ENCODE data around the gene USP13.

USP13 gene

GRCh38 chr3:179695672-179696313, 43.0 kb downstream of the USP13 start:
- no peak for DNase-seq
- no peak overlapping the region for H2BK5ac ChIP-seq (ENCODE audit: low read depth, low read length, poor library complexity, severe bottlenecking)
- WGBS, result 100% methylated on average over 1 of the region's 4 CpGs
- no peak overlapping the region for H2AFZ ChIP-seq (ENCODE audit: low read depth, low read length)
- no peak overlapping the region for H3K18ac ChIP-seq (ENCODE audit: low read depth in 1 of 2, low read length in 2 of 2)
- H3K27me3 ChIP-seq (ENCODE audit: control insufficient read depth in 1 of 2, insufficient read depth in 1 of 2, low read length in 2 of 2), result no peaks in the 10 kb centered on the region
- no peak overlapping the region for H4K8ac ChIP-seq (ENCODE audit: low read length)
- no peak overlapping the region for H3K27ac ChIP-seq (ENCODE audit: low read length, poor library complexity, severe bottlenecking)
- no peaks in the 10 kb centered on the region for H3K4me1 ChIP-seq (ENCODE audit: control insufficient read depth, insufficient read depth, low read depth, low read length)
- H3K23ac ChIP-seq (ENCODE audit: low read length in 2 of 2), result no peak overlapping the region
- no peak overlapping the region for H3K4ac ChIP-seq (ENCODE audit: low read depth in 1 of 2, low read length in 2 of 2)
- no peak overlapping the region for H3K4me3 ChIP-seq (ENCODE audit: insufficient read depth in 1 of 2, low read depth in 1 of 2, low read length in 2 of 2)
- H4K91ac ChIP-seq (ENCODE audit: low read length), result no peak overlapping the region
- no peak overlapping the region for H2BK120ac ChIP-seq (ENCODE audit: low read depth, low read length)
- H2BK15ac ChIP-seq (ENCODE audit: low read depth, poor library complexity, severe bottlenecking), result no peak overlapping the region
- H3K9me3 ChIP-seq (ENCODE audit: control insufficient read depth, low read length), result no peaks in the 10 kb centered on the region
- H3K4me2 ChIP-seq (ENCODE audit: low read length, poor library complexity, severe bottlenecking), result no peak overlapping the region
- no peak overlapping the region for H2AK5ac ChIP-seq (ENCODE audit: low read length, severe bottlenecking)
- no peak overlapping the region for H2BK12ac ChIP-seq (ENCODE audit: low read length in 2 of 2)
- no peak overlapping the region for H3K14ac ChIP-seq (ENCODE audit: low read length in 2 of 2)
- peaks cover 6 to 14% of the 10 kb centered on the region in 2 experiments for H3K36me3 ChIP-seq (ENCODE audit: control insufficient read depth in 1 of 2, insufficient read depth in 2 of 2, low read depth in 1 of 2, low read length in 2 of 2)
- peaks cover 28% of the 10 kb centered on the region for H3K79me1 ChIP-seq (replicated peaks; ENCODE audit: low read length, poor library complexity, severe bottlenecking)
- H3K9ac ChIP-seq (ENCODE audit: low read length), result no peak overlapping the region

GRCh38 chr3:179697736-179698332, 45.0 kb downstream of the USP13 start:
- no peaks in the 10 kb centered on the region for H3K9me3 ChIP-seq (ENCODE audit: control insufficient read depth, low read length)
- peaks cover 3 to 15% of the 10 kb centered on the region in 2 experiments for H3K36me3 ChIP-seq (ENCODE audit: control insufficient read depth in 1 of 2, insufficient read depth in 2 of 2, low read depth in 1 of 2, low read length in 2 of 2)
- no peak overlapping the region for H2BK120ac ChIP-seq (ENCODE audit: low read depth, low read length)
- H3K4me1 ChIP-seq (ENCODE audit: control insufficient read depth, insufficient read depth, low read depth, low read length), result no peaks in the 10 kb centered on the region
- H2AK5ac ChIP-seq (ENCODE audit: low read length, severe bottlenecking), result no peak overlapping the region
- H3K79me1 ChIP-seq (replicated peaks; ENCODE audit: low read length, poor library complexity, severe bottlenecking), result peaks cover 34% of the 10 kb centered on the region
- no peak overlapping the region for H4K91ac ChIP-seq (ENCODE audit: low read length)
- no peaks in the 10 kb centered on the region for H3K27me3 ChIP-seq (ENCODE audit: control insufficient read depth in 1 of 2, insufficient read depth in 1 of 2, low read length in 2 of 2)
- H3K23ac ChIP-seq (ENCODE audit: low read length in 2 of 2), result no peak overlapping the region
- no peak overlapping the region for H3K14ac ChIP-seq (ENCODE audit: low read length in 2 of 2)
- no peak overlapping the region for H3K4me3 ChIP-seq (ENCODE audit: insufficient read depth in 1 of 2, low read depth in 1 of 2, low read length in 2 of 2)
- no peak overlapping the region for H2BK15ac ChIP-seq (ENCODE audit: low read depth, poor library complexity, severe bottlenecking)
- no peak overlapping the region for H2BK5ac ChIP-seq (ENCODE audit: low read depth, low read length, poor library complexity, severe bottlenecking)
- no peak overlapping the region for H3K27ac ChIP-seq (ENCODE audit: low read length, poor library complexity, severe bottlenecking)
- no peak overlapping the region for H2AFZ ChIP-seq (ENCODE audit: low read depth, low read length)
- no peak overlapping the region for H3K4me2 ChIP-seq (ENCODE audit: low read length, poor library complexity, severe bottlenecking)
- no peak overlapping the region for H2BK12ac ChIP-seq (ENCODE audit: low read length in 2 of 2)
- H4K8ac ChIP-seq (ENCODE audit: low read length), result no peak overlapping the region
- no peak overlapping the region for H3K4ac ChIP-seq (ENCODE audit: low read depth in 1 of 2, low read length in 2 of 2)
- H3K18ac ChIP-seq (ENCODE audit: low read depth in 1 of 2, low read length in 2 of 2), result no peak overlapping the region
- no peak for DNase-seq
- 93% methylated on average over 2 of the region's 2 CpGs for WGBS
- H3K9ac ChIP-seq (ENCODE audit: low read length), result no peak overlapping the region

GRCh38 chr3:179700716-179701115, 47.9 kb downstream of the USP13 start:
- no peaks in the 10 kb centered on the region for H3K9me3 ChIP-seq (ENCODE audit: control insufficient read depth, low read length)
- no peak overlapping the region for H2AFZ ChIP-seq (ENCODE audit: low read depth, low read length)
- H4K91ac ChIP-seq (ENCODE audit: low read length), result no peak overlapping the region
- H3K27ac ChIP-seq (ENCODE audit: low read length, poor library complexity, severe bottlenecking), result no peak overlapping the region
- no peak overlapping the region for H3K9ac ChIP-seq (ENCODE audit: low read length)
- no peak overlapping the region for H2BK120ac ChIP-seq (ENCODE audit: low read depth, low read length)
- H3K4me3 ChIP-seq (ENCODE audit: insufficient read depth in 1 of 2, low read depth in 1 of 2, low read length in 2 of 2), result no peak overlapping the region
- no peaks in the 10 kb centered on the region for H3K4me1 ChIP-seq (ENCODE audit: control insufficient read depth, insufficient read depth, low read depth, low read length)
- no peak overlapping the region for H3K23ac ChIP-seq (ENCODE audit: low read length in 2 of 2)
- H2BK15ac ChIP-seq (ENCODE audit: low read depth, poor library complexity, severe bottlenecking), result no peak overlapping the region
- H2AK5ac ChIP-seq (ENCODE audit: low read length, severe bottlenecking), result no peak overlapping the region
- no peak overlapping the region for H2BK5ac ChIP-seq (ENCODE audit: low read depth, low read length, poor library complexity, severe bottlenecking)
- no peak overlapping the region for H3K18ac ChIP-seq (ENCODE audit: low read depth in 1 of 2, low read length in 2 of 2)
- no peak overlapping the region for H3K14ac ChIP-seq (ENCODE audit: low read length in 2 of 2)
- no peak for DNase-seq
- no peak overlapping the region for H4K8ac ChIP-seq (ENCODE audit: low read length)
- 97% methylated on average over 4 of the region's 4 CpGs for WGBS
- no peaks in the 10 kb centered on the region for H3K27me3 ChIP-seq (ENCODE audit: control insufficient read depth in 1 of 2, insufficient read depth in 1 of 2, low read length in 2 of 2)
- H3K4ac ChIP-seq (ENCODE audit: low read depth in 1 of 2, low read length in 2 of 2), result no peak overlapping the region
- H2BK12ac ChIP-seq (ENCODE audit: low read length in 2 of 2), result no peak overlapping the region
- H3K79me1 ChIP-seq (replicated peaks; ENCODE audit: low read length, poor library complexity, severe bottlenecking), result peaks cover 28% of the 10 kb centered on the region
- no peak overlapping the region for H3K4me2 ChIP-seq (ENCODE audit: low read length, poor library complexity, severe bottlenecking)
- H3K36me3 ChIP-seq (ENCODE audit: control insufficient read depth in 1 of 2, insufficient read depth in 2 of 2, low read depth in 1 of 2, low read length in 2 of 2), result peaks cover 3 to 8% of the 10 kb centered on the region in 2 experiments

DNA sequence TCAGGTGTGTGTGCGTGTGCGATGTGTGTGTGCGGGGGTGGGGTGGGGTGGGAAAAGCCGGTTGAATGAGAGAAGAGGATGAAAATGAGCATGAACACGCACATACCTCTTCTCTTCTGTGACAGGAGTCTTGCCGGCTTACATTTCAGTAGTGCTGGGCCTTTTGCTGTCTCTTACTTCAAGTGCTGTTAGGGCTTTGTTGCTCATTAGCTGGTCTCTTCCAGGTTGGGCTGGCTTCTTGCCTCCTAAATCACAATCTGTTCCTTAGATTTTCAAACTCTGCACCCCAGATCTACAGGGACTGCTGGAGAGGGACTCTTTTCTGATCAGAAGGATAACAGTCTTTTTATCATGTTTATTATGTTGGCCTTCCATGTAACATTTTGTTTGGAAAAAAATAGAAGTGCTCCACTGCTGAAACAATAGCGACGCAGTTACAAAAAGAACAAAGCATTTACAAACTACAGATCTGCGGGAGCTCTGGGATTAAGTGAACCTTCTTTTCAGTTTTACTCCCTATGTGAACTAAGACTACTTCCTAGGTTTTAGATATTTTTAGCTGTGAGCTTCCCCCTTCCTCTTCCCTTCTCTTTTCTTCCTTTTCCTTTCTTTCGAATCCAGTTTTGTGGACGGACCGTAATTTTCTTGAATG, 48.5 kb downstream of the USP13 start:
- no peak overlapping the region for H3K27ac ChIP-seq (ENCODE audit: low read length, poor library complexity, severe bottlenecking)
- H2BK15ac ChIP-seq (ENCODE audit: low read depth, poor library complexity, severe bottlenecking), result no peak overlapping the region
- no peak overlapping the region for H3K4ac ChIP-seq (ENCODE audit: low read depth in 1 of 2, low read length in 2 of 2)
- no peaks in the 10 kb centered on the region for H3K27me3 ChIP-seq (ENCODE audit: control insufficient read depth in 1 of 2, insufficient read depth in 1 of 2, low read length in 2 of 2)
- H2BK120ac ChIP-seq (ENCODE audit: low read depth, low read length), result no peak overlapping the region
- no peak overlapping the region for H4K8ac ChIP-seq (ENCODE audit: low read length)
- WGBS, result 97% methylated on average over 9 of the region's 12 CpGs
- H2AFZ ChIP-seq (ENCODE audit: low read depth, low read length), result no peak overlapping the region
- no peak overlapping the region for H2BK5ac ChIP-seq (ENCODE audit: low read depth, low read length, poor library complexity, severe bottlenecking)
- H2BK12ac ChIP-seq (ENCODE audit: low read length in 2 of 2), result no peak overlapping the region
- no peak overlapping the region for H3K14ac ChIP-seq (ENCODE audit: low read length in 2 of 2)
- no peaks in the 10 kb centered on the region for H3K4me1 ChIP-seq (ENCODE audit: control insufficient read depth, insufficient read depth, low read depth, low read length)
- H3K9me3 ChIP-seq (ENCODE audit: control insufficient read depth, low read length), result no peaks in the 10 kb centered on the region
- H3K79me1 ChIP-seq (replicated peaks; ENCODE audit: low read length, poor library complexity, severe bottlenecking), result peaks cover 27% of the 10 kb centered on the region
- no peak overlapping the region for H3K9ac ChIP-seq (ENCODE audit: low read length)
- no peak overlapping the region for H3K4me3 ChIP-seq (ENCODE audit: insufficient read depth in 1 of 2, low read depth in 1 of 2, low read length in 2 of 2)
- no peak for DNase-seq
- H2AK5ac ChIP-seq (ENCODE audit: low read length, severe bottlenecking), result no peak overlapping the region
- H3K18ac ChIP-seq (ENCODE audit: low read depth in 1 of 2, low read length in 2 of 2), result no peak overlapping the region
- H3K4me2 ChIP-seq (ENCODE audit: low read length, poor library complexity, severe bottlenecking), result no peak overlapping the region
- H3K36me3 ChIP-seq (ENCODE audit: control insufficient read depth in 1 of 2, insufficient read depth in 2 of 2, low read depth in 1 of 2, low read length in 2 of 2), result peaks cover 3 to 8% of the 10 kb centered on the region in 2 experiments
- no peak overlapping the region for H4K91ac ChIP-seq (ENCODE audit: low read length)
- H3K23ac ChIP-seq (ENCODE audit: low read length in 2 of 2), result no peak overlapping the region

Measured in mesenchymal stem cell (in vitro differentiated cells and primary cell).